Glomerular endothelial cell (primary cell): ENCODE results near the gene UAP1L1. TPM values are rescaled to one million over a fixed set of nuclear protein-coding genes. Genes with fewer than 3 reads are reported as not detected.
"Not testable (repeated sequence)": the region's sequence is repeated elsewhere in the genome, so short reads cannot be mapped to it uniquely, and the experiment has no call there.

Experiments
- DNase-seq: peaks from one replicate; pipeline ENCODE4 v3.0.0-alpha.2; 2011; ENCODE audit warnings: low read depth, low spot score; ENCODE audit errors: extremely low read depth
- total RNA-seq: library from RNA; depleted of rRNA; stranded (reverse); fragments of >200 nt; gene quantifications from 2 replicates; pipeline ENCODE4 v1.2.3, GENCODE V29; 2015

The UAP1L1 gene
- total RNA-seq, 1 donor from 2014 or later, result 30.3 TPM

DNA sequence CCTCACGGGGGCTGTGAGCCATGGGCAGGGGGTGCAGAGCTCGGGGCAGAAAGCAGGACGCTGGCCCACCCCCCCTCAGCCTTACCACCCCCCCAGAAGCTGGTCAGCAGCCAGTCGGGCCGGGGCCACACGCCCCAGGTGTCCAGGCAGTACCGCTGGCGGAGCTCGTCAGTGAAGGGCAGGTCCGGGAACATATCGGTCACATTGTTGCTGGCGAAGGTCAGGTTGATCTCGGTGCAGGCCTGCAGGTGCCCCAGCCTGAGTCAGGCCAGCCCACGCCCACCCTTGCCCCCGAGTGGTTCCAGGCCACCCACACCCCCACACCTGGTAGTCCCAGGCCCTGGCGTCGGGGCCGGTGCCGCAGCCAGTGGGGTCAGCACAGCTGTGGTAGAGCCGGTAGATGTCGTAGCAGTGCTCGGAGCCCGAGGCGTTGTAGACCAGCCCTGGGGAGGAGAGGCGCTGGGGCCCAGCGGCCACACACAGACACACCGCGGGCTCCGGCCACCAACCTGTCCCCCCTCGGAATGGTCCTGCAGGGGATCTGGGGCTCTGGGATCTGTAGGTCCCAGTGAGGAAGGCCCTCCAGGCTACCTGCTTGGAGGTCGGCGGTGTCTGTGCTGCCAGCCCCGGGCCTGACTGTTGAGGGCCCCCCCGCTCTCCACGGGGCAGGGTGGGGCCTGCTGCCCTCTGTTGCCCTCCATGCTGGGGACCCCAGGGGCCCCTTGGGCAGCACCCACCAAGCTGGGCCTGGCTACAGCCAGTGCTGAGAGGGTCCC, 34.7 kb downstream of the UAP1L1 start:
- DNase-seq, result no peak

DNA sequence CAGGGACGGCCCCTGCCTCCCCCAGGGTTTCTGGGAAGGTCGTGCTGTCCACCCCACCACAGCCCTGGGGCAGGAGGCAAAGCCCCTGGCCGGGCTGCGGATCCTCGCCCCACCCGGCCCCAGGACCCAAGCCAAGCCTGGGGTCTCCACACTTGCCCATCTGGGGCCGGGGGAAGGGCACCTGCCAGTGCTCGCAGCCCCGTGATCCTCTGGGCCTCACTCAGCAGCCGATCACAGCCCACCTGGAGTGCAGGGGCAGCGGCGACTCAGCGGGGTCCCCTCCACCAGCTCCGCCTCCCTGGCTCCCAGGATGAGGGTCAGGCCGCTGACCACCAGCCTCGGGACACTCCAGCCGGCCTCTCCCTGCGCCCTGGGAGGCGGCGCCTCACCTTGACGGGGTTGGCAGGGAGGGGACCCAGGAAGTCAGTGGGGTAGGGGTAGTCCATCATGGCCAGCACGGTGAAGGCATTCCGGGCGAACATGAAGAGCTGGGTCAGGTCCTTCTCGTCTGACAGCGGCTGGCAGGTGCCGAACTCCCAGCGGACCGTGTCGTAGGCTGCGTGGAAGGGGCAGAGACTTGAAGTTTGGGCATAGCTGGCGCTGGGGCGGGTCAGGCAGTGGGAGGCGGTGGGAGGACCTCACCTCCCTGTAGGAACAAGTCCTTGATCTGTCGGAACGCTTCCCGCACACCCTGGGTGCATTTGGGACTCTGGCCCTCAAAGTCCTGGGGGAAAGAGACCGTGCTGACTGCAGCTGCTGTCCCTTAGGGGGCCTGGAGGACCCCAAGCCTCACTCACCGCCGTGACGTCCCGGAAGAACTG, 35.5 kb downstream of the UAP1L1 start:
- DNase-seq, result no peak

DNA sequence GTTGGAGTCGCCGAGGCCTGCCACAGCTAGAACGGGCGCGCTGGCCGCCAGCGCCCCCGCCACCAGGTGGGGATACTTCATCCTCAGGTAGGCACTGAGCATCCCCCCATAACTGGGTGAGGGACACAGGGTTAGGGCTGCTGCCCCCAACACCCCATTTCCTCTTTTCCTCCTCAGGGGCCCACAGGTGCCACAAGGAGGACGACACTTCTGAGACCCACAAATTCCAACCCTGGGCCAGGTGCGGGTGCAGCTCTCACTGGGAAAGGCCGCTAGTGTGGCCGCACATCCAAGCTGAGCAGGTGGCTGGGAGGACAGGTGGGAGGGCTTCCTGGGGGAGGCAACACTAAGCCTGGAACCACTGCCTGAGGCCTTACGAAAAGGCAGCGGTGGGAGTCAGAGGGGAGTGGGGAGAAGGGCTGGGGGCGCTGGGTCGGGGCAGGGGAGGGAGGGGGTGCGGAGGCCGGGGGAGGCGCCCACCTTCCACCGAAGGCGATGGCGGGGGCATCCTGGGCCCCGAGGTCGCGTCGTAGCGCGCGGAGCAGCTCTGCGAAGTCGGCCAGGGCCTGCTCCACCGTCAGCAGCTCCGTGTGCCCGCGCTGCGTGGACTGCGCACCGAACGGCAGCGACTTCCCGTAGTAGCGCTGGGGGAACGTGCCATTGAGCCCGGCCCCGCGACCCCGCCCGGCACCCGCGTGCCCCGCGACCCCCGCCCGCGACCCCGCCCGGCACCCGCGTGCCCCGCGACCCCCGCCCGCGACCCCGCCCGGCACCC, 36.3 kb downstream of the UAP1L1 start:
- DNase-seq, result no peak

DNA sequence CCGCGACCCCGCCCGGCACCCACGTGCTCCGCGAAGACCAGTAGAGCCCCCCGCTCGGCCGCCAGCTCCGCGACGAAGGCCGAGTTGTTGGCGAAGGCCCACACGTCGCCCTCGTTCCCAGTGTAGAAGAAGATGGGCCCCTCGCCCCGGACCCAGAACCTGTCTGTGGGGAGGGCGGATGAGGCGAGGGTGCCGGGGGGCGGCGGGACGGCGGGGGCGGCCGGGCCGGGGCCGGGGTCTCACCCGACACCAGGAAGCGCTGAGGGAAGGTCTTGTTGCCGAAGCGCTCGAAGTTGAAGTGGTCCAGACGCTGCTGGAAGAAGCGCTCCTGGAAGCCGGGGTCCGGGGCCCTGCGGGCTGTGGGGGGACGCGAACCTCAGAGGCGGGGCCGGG, 36.9 kb downstream of the UAP1L1 start:
- DNase-seq, result no peak

DNA sequence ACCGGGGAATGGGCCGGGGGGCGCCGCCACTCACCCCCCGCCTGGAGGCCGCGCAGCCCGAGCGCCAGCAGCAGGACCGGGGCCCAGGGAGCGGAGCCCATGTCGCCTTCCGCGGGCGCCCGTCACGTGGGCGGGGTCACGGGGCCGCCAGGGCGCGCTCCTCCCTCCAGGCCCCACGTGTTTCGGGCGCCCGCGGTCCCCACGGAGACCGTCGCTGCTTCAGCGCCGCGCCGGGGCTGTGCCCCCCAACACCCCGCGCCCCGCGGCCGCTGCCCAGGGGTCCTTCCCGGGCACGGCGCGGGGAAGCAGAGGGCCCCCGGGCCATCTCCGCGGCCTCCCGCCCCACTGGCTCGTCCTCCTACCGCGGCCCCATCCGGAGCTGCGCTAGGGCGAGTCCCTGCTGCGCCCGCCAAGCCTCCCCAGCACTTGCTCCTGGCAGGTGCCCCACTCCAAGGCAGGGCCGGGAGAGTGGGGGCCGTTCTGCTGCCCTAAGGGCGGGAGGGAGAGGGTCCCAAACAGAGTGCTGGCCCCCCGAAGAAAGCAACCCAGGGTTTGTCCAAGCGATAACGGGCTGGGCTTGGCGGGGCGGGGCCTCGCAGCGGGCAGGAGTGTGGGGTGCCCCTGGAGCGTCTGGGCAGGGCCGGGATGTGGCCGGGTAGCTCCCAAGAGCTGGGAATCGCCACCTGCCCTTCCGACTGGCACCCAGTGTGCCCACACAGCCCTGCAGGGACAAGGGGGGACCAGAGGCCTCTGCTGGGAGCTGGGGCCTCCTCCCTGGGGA, 37.5 kb downstream of the UAP1L1 start, which contains the start of gene DPP7:
TSS of gene DPP7 (minus strand) at position 121 of the 781 bp plus-strand sequence. CDS start at position 101, 20 bp downstream.
- DNase-seq, result no peak

DNA sequence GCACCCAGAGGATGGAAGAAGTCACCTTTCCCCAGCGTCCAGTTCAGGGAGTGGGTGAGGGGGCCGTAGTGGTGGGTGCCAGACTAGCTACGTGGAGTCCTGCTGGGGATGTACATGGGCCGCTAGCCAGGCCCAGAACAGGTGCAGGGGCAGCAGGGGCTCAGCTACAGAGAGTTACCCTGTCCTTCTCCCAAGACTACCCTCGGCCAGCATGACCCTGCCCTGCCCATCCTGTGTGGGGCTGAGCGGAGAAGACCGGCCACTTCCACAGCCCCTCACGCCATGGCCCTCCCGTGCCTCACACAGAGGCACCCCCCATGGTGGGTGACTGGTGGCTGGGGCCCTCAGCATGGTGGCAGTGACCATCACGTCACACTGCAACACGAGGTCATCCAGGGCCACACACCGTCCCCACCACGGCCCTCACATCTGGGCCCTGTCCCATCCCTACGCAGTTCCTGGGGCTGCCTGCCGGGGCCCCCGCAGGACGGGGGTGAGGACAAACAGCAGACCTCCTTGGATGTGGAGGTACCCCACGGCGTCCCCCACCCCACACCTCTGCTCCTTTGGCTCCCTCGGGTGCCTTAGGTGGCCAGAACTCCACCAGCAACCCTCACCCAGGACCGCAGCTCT, 38.2 kb downstream of the UAP1L1 start:
- DNase-seq, result no peak

DNA sequence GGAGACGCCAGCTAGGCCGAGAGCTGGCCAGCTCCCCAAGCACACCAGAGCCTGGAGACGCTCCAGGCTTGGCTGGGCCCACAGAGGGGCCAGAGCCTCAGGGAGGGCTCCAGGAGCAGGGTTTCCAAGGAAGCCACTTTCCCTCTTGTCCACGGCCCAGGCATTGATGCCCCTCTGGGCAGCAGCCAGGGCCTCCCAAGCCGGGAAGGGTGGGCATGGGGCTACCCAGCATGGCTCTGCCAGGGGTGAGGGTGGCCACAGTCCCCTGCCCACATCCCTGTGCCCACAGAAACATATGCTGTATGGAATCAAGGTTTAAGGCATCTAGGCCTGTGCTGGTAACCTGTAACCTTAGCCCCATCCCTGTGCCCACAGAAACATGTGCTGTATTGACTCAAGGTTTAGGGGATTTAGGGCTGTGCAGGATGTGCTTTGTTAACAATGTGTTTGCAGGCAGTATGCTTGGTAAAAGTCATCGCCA, 38.8 kb downstream of the UAP1L1 start:
- no peak for DNase-seq

DNA sequence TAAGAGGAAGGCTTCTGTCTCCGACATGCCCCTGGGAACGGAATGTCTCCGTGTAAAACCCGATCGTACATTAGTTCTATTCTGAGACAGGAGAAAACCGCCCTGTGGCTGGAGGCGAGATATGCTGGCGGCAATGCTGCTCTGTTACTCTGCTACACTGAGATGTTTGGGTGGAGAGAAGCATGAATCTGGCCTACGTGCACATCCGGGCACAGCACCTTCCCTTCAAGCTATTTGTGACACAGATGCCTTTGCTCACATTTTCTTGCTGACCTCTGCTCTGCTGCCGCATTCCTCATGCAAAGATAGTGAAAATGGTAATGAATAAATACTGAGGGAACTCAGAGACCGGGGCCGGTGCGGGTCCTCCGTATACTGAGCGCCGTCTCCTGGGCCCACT, 39.4 kb downstream of the UAP1L1 start:
- no peak for DNase-seq

DNA sequence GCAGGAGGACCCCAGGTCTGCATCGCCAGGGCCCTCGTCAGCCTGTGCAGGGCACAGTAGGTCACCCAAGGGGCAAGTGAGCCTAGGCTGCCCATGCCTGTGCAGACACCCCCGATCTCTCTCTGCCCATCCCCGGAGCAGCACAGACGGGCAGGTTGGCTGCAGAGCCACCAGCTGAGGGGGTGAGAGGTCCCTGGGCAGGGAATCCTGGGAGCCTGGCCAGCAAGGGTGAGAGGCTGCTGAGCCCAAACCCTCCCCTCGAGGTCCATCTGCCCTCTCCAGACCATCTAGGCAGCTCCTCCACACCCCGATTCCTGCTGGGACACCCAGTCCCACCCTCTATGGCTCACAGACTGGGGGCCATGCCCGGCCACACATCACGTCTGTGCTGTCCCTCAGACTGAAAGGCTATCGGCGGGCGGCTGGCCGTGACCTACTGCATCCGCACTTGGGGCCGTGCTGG, 40.0 kb downstream of the UAP1L1 start:
- no peak for DNase-seq

DNA sequence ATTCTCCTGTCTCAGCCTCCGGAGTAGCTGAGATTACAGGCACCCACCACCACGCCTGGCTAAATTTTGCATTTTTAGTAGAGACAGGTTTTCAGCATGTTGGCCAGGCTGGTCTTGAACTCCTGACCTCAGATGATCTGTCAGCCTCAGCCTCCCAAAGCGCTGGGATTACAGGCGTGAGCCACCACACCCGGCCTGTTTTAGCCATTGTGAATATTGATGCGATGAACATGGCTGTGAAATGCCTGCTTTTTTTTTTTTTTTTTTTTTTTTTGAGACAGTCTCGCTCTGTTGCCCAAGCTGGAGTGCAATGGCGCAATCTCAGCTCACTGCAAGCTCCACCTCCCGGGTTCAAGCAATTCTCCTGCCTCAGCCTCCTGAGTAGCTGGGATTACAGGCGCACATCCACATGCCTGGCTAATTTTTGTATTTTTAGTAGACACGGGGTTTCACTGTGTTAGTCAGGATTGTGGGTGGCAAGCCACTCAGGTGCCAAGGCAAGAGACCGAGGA, 40.8 kb downstream of the UAP1L1 start:
- not testable (repeated sequence) for DNase-seq

DNA sequence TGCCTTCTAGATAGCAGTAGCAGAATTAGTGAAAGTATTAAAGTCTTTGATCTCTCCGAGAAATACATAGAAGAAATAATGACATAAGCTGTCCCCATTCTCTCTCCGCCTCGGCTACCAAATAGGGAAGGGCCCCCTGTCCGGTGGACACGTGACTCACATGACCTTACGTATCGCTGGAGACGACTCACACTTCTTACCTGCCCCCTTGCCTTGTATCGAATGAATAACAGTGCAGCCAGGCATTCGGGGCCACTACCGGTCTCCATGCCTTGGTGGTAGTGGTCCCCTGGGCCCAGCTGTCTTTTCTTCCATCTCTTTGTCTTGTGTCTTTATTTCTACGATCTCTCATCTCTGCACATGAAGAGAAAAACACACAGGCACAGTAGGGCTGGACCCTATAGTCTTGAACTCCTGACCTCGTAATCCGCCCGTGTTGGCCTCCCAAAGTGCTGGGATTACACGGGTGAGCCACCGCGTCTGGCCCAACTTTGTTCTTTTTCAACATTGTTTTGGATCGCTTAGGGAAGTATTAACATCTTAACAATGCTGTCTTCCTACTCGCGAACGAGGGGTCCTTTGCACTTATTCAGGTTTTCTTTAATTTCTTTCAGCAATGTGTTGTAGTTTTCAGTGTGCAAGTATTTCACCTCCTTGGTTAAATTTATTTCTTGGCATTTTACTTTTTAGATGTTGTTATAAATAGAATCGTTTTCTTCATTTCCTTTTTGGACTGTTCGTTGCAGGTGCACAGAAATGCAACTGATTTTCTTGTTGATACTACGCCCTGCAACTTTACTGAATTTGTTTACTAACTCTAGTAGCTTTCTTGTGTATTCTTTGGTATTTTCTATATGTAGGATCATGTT, 44.8 kb downstream of the UAP1L1 start:
- not testable (repeated sequence) for DNase-seq

DNA sequence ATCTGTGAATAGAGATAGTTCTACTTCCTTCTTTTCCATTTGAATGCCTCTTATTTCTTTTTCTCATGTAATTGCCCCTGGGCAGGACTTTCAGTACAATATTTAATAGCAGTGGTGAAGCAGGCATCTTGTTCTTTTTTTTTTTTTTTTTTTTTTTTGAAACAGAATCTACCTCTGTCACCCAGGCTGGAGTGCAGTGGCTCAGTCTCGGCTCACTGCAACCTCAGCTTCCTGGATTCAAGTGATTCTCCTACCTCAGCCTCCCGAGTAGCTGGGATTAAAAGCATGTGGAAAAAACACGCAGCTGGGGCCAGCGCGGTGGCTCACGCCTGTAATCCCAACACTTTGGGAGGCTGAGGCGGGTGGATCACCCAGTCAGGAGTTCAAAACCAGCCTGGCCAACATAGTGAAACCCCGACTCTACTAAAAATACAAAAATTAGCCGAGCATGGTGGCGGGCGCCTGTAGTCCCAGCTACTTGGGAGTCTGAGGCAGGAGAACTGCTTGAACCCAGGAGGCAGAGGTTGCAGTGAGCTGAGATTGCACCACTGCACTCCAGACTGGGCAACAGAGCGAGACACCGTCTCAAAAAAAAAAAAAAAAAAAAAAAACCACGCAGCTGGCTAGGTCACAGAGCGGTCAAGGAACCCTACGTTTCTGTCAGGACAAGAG, 45.6 kb downstream of the UAP1L1 start:
- DNase-seq, result not testable (repeated sequence)

DNA sequence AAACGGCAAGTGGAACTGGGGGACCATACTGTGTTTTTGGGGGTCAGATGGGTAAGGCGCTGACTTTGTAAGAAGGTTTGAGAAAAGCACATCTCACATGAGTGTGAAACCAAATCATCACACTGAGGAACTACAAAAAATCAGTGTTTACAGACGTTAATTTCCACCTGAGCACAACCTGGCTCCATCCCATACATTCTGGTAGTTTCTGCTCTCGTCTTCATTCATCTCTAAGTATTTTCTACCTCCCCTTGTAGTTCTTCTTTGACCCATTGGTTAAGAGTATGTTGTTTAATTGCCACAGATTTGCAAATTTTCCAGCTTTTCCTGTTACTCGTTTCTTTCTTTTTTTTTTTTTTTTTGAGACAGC, 46.1 kb downstream of the UAP1L1 start:
- no peak for DNase-seq

DNA sequence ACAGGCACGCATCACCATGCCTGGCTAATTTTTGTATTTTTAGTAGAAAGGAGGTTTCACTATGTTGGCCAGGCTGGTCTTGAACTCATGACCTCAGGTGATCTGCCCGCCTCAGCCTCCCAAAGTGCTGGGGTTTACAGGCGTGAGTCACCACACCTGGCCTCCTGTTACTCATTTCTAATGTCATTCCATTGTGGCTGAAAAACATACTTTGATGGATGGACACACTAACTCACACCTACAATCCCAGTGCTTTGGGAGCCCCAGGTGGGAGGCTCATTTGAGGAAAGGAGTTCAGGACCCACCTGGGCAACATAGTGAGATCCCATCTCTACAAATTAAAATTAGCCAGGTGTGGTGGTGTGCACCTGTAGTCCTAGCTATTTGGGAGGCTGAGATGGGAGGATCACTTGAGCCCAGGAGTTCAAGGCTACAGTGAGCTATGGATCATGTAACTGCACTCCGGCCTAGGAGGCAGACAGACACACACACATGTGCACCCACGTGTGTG, 46.7 kb downstream of the UAP1L1 start:
- not testable (repeated sequence) for DNase-seq

DNA sequence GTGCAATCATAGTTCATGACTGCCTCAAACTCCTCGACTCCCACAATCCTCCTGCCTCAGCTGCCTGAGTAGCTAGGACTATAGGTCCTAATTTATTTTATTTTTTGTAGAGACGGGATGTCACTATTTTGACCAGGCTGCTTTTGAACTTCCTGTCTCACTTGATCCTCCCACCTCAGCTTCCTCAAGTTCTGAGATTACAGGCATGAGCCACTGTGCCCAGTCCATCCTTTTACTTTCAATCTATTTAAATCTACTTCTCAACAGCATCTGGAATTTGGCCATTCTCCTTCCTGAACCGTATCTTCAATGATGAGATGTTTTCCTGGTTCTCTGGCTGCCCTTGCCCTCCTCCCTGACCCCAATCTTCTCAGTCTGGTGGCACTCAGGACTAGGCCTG, 49.5 kb downstream of the UAP1L1 start:
- no peak for DNase-seq

DNA sequence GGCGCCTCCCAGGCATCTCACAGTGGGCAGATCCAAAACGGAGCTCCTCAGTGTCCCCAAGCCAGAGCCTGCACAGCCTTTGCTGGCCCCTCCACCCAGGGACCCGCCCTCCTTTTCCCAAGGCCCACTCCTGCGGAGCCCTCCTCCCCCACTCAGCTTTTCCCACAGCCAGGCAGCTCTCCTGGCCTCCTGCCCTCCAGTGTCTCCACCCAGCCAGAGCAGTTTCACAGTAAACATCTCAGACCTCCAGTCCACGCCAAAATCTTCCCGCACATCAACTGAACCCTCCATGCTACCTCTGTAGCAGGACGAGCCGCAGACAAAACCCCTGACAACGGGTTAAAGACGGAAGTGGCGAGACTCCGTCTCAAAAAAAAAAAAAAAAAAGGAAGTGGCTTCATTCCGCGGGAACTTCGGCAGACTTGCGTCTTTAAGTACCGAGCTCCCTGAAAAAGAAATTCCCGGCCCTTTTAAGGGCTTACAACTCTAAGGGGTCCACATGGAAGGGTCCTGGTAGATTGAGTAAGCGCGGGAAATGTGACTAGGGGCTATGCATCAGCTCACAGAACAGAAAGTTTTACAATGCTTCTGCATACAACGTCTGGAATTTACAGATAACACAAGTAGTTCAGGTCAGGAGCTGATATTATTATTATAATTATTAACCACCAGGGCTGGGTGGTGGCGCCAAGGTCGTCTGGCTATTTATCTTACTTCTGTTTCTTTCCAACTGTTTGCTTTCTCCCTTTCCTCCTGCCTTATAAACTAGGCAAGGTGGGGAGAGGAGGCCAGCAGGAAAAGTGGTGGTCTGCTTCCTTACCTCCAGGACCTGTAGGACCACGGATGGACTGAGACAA, 50.2 kb downstream of the UAP1L1 start:
- DNase-seq, result no peak
